NB4 (cell line): ENCODE data around the gene CEP350.
A peak's percentile ranks its signal among the peaks of the same experiment; 100 is the strongest.
"Not testable (repeated sequence)": the region's sequence is repeated elsewhere in the genome, so short reads cannot be mapped to it uniquely, and the experiment has no call there.

Experiments used
- DNase-seq: peaks from one replicate; pipeline ENCODE4 v3.0.0; 2010; ENCODE audit warnings: low read depth
- H3K4me3 ChIP-seq: one replicate; pipeline ENCODE4 v1.5.1; 2011; ENCODE audit warnings: mild to moderate bottlenecking, low read depth, low read length, moderate library complexity
- MAX ChIP-seq: IDR thresholded peaks from 2 replicates; pipeline ENCODE4 v1.6.1; 2011; ENCODE audit warnings: low read depth, low read length
- MYC ChIP-seq: IDR thresholded peaks from 2 replicates; pipeline ENCODE4 v1.6.1; 2011; ENCODE audit warnings: low read depth, low read length
- POLR2A ChIP-seq: IDR thresholded peaks from 2 replicates; pipeline ENCODE4 v1.6.1; 2011; ENCODE audit warnings: mild to moderate bottlenecking; ENCODE audit not compliant: insufficient read length; ENCODE audit errors: extremely low read depth
- TF ChIP-seq, protein P1 (sequence below): IDR thresholded peaks from one replicate; pipeline ENCODE4 v1.5.1; 2012; ENCODE audit warnings: low read depth, low read length

CEP350 gene

GRCh38 chr1:180123463-180123936 is 168.9 kb downstream of the CEP350 start:
- DNase-seq = no peak
- TF ChIP-seq MAX (no peak), POLR2A (no peak)

GRCh38 chr1:180130651-180131050 is 176.0 kb downstream of the CEP350 start:
- no peak for TF ChIP-seq MAX
- TF ChIP-seq POLR2A = no peak
- TF ChIP-seq, protein P1, sequence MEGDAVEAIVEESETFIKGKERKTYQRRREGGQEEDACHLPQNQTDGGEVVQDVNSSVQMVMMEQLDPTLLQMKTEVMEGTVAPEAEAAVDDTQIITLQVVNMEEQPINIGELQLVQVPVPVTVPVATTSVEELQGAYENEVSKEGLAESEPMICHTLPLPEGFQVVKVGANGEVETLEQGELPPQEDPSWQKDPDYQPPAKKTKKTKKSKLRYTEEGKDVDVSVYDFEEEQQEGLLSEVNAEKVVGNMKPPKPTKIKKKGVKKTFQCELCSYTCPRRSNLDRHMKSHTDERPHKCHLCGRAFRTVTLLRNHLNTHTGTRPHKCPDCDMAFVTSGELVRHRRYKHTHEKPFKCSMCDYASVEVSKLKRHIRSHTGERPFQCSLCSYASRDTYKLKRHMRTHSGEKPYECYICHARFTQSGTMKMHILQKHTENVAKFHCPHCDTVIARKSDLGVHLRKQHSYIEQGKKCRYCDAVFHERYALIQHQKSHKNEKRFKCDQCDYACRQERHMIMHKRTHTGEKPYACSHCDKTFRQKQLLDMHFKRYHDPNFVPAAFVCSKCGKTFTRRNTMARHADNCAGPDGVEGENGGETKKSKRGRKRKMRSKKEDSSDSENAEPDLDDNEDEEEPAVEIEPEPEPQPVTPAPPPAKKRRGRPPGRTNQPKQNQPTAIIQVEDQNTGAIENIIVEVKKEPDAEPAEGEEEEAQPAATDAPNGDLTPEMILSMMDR = no peak
- TF ChIP-seq MYC = no peak
- H3K4me3 ChIP-seq = no peak overlapping the region
- no peak for DNase-seq

More at GRCh38 chr1:180123463-180123936, 168.9 kb downstream of the CEP350 start:
- no peak overlapping the region for H3K4me3 ChIP-seq

GRCh38 chr1:180131510-180131909 is 176.9 kb downstream of the CEP350 start:
- no peak overlapping the region for H3K4me3 ChIP-seq
- TF ChIP-seq POLR2A (no peak), MAX (peak; percentile 78), MYC (peak; percentile 84)
- TF ChIP-seq, protein P1 = no peak
- DNase-seq = peak; percentile 92

- no peak overlapping the region for H3K4me3 ChIP-seq
- TF ChIP-seq POLR2A (no peak), MYC (no peak), MAX (no peak)
- TF ChIP-seq, protein P1 = no peak
- no peak for DNase-seq
These were observed 178.6 kb downstream of the CEP350 start for GRCh38 chr1:180133193-180133592.

DNA sequence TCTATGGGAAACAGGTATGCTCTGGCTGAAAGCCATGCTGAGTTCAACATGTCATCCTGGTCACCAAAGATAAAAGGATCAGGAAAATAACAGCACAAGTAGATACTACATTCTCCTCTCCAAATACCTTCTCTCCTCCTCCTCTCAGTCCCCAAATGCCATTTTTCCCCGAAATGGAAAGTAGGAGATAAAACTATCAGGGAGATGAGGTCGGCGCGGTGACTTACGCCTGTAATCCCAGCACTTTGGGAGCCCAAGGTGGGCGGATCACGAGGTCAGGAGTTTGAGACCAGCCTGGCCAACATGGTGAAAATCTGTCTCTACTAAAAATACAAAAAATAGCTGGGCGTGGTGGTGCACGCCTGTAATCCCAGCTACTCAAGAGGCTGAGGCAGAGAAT is 179.1 kb downstream of the CEP350 start:
- H3K4me3 ChIP-seq, DNase-seq: not testable (repeated sequence)

DNA sequence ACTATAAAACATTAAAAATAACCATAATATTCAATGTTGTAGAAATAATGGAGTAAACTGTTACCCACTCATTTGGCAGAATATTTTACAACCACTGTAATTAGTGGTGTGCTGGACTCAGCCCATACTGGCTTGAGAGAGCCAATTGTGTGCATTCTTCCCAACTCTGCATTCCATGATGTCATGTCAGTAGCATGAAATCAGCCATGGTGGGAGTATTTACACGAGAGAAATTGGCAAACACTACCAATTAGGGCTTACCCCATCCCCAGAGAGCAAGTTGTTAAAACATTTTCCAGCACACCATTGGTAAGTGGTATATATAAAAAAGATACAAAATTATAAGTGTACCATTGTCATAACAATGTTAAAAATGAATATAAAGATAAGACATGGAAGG is 180.9 kb downstream of the CEP350 start:
- TF ChIP-seq MYC = no peak
- no peak for TF ChIP-seq POLR2A
- TF ChIP-seq, protein P1 = no peak
- no peak for TF ChIP-seq MAX
- H3K4me3 ChIP-seq = no peak overlapping the region
- no peak for DNase-seq

DNA sequence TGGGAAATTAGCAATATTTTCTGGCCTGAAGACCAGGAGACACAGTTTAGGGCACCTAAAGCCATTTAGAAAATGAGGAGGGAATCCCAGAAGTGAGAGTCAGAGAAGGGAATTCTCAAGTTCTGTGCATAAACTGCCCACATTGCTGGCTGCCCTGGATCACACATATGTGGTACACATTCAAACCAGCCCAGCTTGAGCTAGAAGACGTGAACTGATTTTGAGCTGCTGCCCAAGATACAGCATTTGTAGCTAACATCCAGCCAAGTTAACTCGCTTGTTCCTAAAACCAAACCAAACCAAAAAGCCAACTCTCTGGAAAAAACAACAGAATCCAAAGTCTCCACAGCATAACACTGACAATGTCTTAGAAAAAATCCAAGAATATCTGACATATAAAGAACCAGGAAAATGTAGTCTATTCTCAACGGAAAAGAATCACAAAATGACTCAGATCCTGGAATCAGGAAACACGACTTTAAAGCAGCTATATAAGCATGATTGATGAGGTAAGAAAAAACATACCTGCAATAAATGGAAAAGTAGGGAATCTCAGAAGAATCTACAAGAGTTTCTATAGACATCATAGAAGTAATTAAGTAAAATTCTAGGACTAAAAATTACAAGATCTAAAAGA is 181.8 kb downstream of the CEP350 start:
- TF ChIP-seq MAX = no peak
- TF ChIP-seq, protein P1 = no peak
- no peak for TF ChIP-seq MYC
- TF ChIP-seq POLR2A = no peak
- H3K4me3 ChIP-seq = no peak overlapping the region
- DNase-seq = no peak
